IMR-90 (cell line): ENCODE data around the gene C16orf86. TPM values are rescaled to one million over a fixed set of nuclear protein-coding genes. Genes with fewer than 3 reads are reported as not detected.

Experiments
- ATAC-seq: fragments of 200-7000 bp; cut with Tn5 transposase; 2 replicates; pipeline ENCODE4 v1.9.1; 2020; ENCODE audit warnings: low read depth, mild to moderate bottlenecking, moderate library complexity
- BruUV-seq: library from RNA; stranded (reverse); fragments of 400-500 nt; replicated peaks from 2 replicates; lab custom pipeline; 2021; lab: Mats Ljungman, UMichigan
- CTCF ChIA-PET: fragments of 300-600 bp; formaldehyde crosslinking; extraction: SDS; loops from one replicate; lab custom pipeline; 2021; ENCODE audit warnings: antibody characterized with exemption; lab: Yijun Ruan, JAX
- POLR2A ChIA-PET: fragments of 300-600 bp; sonication (Branson Sonifier 250); formaldehyde crosslinking; loops from one replicate; lab custom pipeline; 2022; ENCODE audit warnings: antibody characterized with exemption; ENCODE audit not compliant: unreplicated experiment; lab: Charles Lee
- DNase-seq: peaks from one replicate; pipeline ENCODE4 v3.0.0; 2013
- H2AFZ ChIP-seq: replicated peaks from 2 replicates; pipeline ENCODE3; 2013; ENCODE audit warnings: low read length, mild to moderate bottlenecking; ENCODE audit not compliant: poor library complexity
- H2AK5ac ChIP-seq: 2 replicates; pipeline ENCODE4 v1.6.1; 2013; ENCODE audit warnings: low read depth, low read length, inconsistent platforms
- H2AK9ac ChIP-seq: replicated peaks from 2 replicates; pipeline ENCODE3; 2013; ENCODE audit warnings: mild to moderate bottlenecking, low read depth, low read length, moderate library complexity; ENCODE audit not compliant: poor library complexity
- H2BK120ac ChIP-seq: 2 replicates; pipeline ENCODE4 v1.6.1; 2013; ENCODE audit warnings: low read depth, low read length, inconsistent platforms
- H2BK15ac ChIP-seq: 3 replicates; pipeline ENCODE4 v1.6.1; 2013; ENCODE audit warnings: low read depth, low read length, inconsistent platforms
- H2BK20ac ChIP-seq: 2 replicates; pipeline ENCODE4 v1.6.1; 2013; ENCODE audit warnings: low read depth, mild to moderate bottlenecking, inconsistent platforms, low read length, moderate library complexity
- H2BK5ac ChIP-seq: 2 replicates; pipeline ENCODE4 v1.6.1; 2013; ENCODE audit warnings: mild to moderate bottlenecking, low read depth, low read length, inconsistent platforms; ENCODE audit not compliant: poor library complexity, severe bottlenecking
- H3K14ac ChIP-seq: replicated peaks from 2 replicates; pipeline ENCODE4 v1.6.1; 2013; ENCODE audit warnings: low read depth, low read length, inconsistent platforms
- H3K18ac ChIP-seq: 2 replicates; pipeline ENCODE4 v1.6.1; 2013; ENCODE audit warnings: low read depth, low read length, control low read depth
- H3K23ac ChIP-seq: 2 replicates; pipeline ENCODE4 v1.6.1; 2013; ENCODE audit warnings: low read depth, low read length, inconsistent platforms
- H3K27ac ChIP-seq: 2 replicates; pipeline ENCODE4 v1.5.1; 2013; ENCODE audit warnings: mild to moderate bottlenecking, control low read depth, low read length; ENCODE audit not compliant: insufficient read depth
- H3K27me3 ChIP-seq: 2 replicates; pipeline ENCODE4 v1.6.1; 2013; ENCODE audit warnings: low read length; ENCODE audit not compliant: control insufficient read depth, insufficient read depth
- H3K36me3 ChIP-seq: 2 replicates; pipeline ENCODE4 v1.6.1; 2013; ENCODE audit warnings: low read length, mixed read lengths; ENCODE audit not compliant: control insufficient read depth, insufficient read depth
- H3K4ac ChIP-seq: 2 replicates; pipeline ENCODE4 v1.6.1; 2013; ENCODE audit warnings: low read depth, low read length, inconsistent platforms
- H3K4me1 ChIP-seq: 2 replicates; pipeline ENCODE4 v1.6.1; 2013; ENCODE audit warnings: low read length, mixed read lengths; ENCODE audit not compliant: control insufficient read depth, insufficient read depth
- H3K4me2 ChIP-seq: 2 replicates; pipeline ENCODE4 v1.6.1; 2013; ENCODE audit warnings: low read depth, mild to moderate bottlenecking, control low read depth, low read length, moderate library complexity
- H3K4me3 ChIP-seq: 2 replicates; pipeline ENCODE4 v1.5.1; 2013; ENCODE audit warnings: low read depth, mild to moderate bottlenecking, control low read depth, low read length, moderate library complexity; ENCODE audit not compliant: insufficient read depth
- H3K56ac ChIP-seq: 2 replicates; pipeline ENCODE4 v1.6.1; 2013; ENCODE audit warnings: low read length, inconsistent platforms; ENCODE audit not compliant: insufficient read depth; ENCODE audit errors: extremely low read depth
- H3K79me1 ChIP-seq, 2 experiments: 2 replicates each; pipeline ENCODE4 v1.6.1; 2013; ENCODE audit warnings: low read length in 2 of 2, inconsistent platforms in 1 of 2, low read depth in 1 of 2
- H3K9ac ChIP-seq: 2 replicates; pipeline ENCODE4 v1.6.1; 2013; ENCODE audit warnings: low read depth, low read length, control low read depth
- H3K9me1 ChIP-seq: 2 replicates; pipeline ENCODE4 v1.6.1; 2013; ENCODE audit warnings: low read length, inconsistent platforms; ENCODE audit not compliant: insufficient read depth
- H3K9me3 ChIP-seq: 2 replicates; pipeline ENCODE4 v1.6.1; 2013; ENCODE audit warnings: low read length; ENCODE audit not compliant: control insufficient read depth, insufficient read depth
- H4K20me1 ChIP-seq: 2 replicates; pipeline ENCODE4 v1.6.1; 2013; ENCODE audit warnings: low read length, inconsistent platforms; ENCODE audit not compliant: insufficient read depth
- H4K5ac ChIP-seq: 2 replicates; pipeline ENCODE4 v1.6.1; 2013; ENCODE audit warnings: mild to moderate bottlenecking, low read depth, low read length, control low read depth
- H4K8ac ChIP-seq, 2 experiments: 2 replicates each; pipeline ENCODE4 v1.6.1; 2013; ENCODE audit warnings: low read depth in 2 of 2, low read length in 2 of 2, control low read depth in 1 of 2, inconsistent platforms in 1 of 2
- H4K91ac ChIP-seq: 2 replicates; pipeline ENCODE4 v1.6.1; 2013; ENCODE audit warnings: low read depth, low read length, inconsistent platforms; ENCODE audit not compliant: insufficient read depth
- BHLHE40 ChIP-seq: fragments of 150-350 bp; IDR thresholded peaks from 2 replicates; pipeline ENCODE4 v1.6.1; 2016; ENCODE audit warnings: mild to moderate bottlenecking, low read depth, low read length
- CEBPB ChIP-seq: IDR thresholded peaks from 2 replicates; pipeline ENCODE4 v1.6.1; 2012; ENCODE audit warnings: low read depth, low read length, improper control_type of control experiment
- MAZ ChIP-seq: IDR thresholded peaks from 2 replicates; pipeline ENCODE4 v1.6.1; 2012; ENCODE audit warnings: low read depth, mild to moderate bottlenecking, low read length, improper control_type of control experiment, moderate library complexity, borderline replicate concordance
- NFE2L2 ChIP-seq: fragments of 150-350 bp; IDR thresholded peaks from 2 replicates; pipeline ENCODE4 v1.6.1; 2016; ENCODE audit warnings: low read depth, mild to moderate bottlenecking, low read length
- POLR2A ChIP-seq: IDR thresholded peaks from 2 replicates; pipeline ENCODE4 v1.6.1; 2012; ENCODE audit warnings: mild to moderate bottlenecking, low read depth, low read length
- RCOR1 ChIP-seq: IDR thresholded peaks from 2 replicates; pipeline ENCODE4 v1.6.1; 2012; ENCODE audit warnings: mild to moderate bottlenecking, low read length, improper control_type of control experiment; ENCODE audit not compliant: insufficient replicate concordance
- WGBS, 2 experiments: methylation state at CpG; one replicate each; pipeline versions ENCODE4 v1.1.5 to v1.1.7; 2013; ENCODE audit warnings: missing lambda C conversion rate in 2 of 2; ENCODE audit not compliant: insufficient read length in 1 of 2; ENCODE audit errors: extremely low coverage in 2 of 2; 5-methylcytosine and 5-hydroxymethylcytosine counted together
- dilution Hi-C: fragments of 300-500 bp; cut with HindIII; formaldehyde crosslinking; loops from one replicate; pipeline ENCODE4 v1.14.3; 2018; ENCODE audit warnings: low sequenced_read_pairs; ENCODE audit not compliant: unreplicated experiment
- in situ Hi-C: fragments of 300-500 bp; cut with MboI; formaldehyde crosslinking; loops from 3 replicates; pipeline ENCODE4 v1.14.3; 2019; ENCODE audit warnings: low sequenced_read_pairs, inconsistent platforms, mixed read lengths
- intact Hi-C: fragments of 100-400 bp; cut with micrococcal nuclease; formaldehyde crosslinking; loops from 2 replicates; pipeline ENCODE4 v1.10.0; 2022
- polyA plus RNA-seq, 3 experiments: library from polyadenylated mRNA; depleted of rRNA; stranded (reverse); fragments of >200 nt; gene quantifications; 2 replicates each; pipeline ENCODE4 v1.2.3, GENCODE V29; 2012; ENCODE audit warnings: low replicate concordance in 1 of 3
- total RNA-seq: library from RNA; depleted of rRNA; stranded (reverse); fragments of >200 nt; gene quantifications from 2 replicates; pipeline ENCODE4 v1.2.3, GENCODE V29; 2012

The C16orf86 gene
- total and polyA plus RNA-seq, 2 of the 4 experiments (the other 2 are of a cell fraction) = 0.54 to 0.70 TPM

DNA sequence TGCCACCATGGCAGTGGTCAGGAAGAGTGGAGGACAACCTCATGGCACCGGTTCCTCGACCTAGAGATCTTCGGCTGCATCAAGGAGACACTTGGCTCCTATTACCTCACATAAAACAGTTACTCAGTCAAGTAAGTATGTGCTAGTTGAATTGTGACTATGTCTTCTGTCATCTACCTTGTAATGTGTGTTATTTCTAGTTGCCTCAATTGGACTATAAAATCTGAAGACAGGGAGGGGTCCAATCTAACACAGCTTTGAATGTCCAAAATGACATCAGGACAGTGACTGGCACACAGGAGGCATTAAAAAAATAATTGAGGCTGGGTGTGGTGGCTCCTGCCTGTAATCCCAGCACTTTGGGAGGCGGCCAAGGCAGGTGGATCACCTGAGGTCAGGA is 17.2 kb downstream of the C16orf86 start (continued):
- TF ChIP-seq CEBPB (no peak), MAZ (no peak)

DNA sequence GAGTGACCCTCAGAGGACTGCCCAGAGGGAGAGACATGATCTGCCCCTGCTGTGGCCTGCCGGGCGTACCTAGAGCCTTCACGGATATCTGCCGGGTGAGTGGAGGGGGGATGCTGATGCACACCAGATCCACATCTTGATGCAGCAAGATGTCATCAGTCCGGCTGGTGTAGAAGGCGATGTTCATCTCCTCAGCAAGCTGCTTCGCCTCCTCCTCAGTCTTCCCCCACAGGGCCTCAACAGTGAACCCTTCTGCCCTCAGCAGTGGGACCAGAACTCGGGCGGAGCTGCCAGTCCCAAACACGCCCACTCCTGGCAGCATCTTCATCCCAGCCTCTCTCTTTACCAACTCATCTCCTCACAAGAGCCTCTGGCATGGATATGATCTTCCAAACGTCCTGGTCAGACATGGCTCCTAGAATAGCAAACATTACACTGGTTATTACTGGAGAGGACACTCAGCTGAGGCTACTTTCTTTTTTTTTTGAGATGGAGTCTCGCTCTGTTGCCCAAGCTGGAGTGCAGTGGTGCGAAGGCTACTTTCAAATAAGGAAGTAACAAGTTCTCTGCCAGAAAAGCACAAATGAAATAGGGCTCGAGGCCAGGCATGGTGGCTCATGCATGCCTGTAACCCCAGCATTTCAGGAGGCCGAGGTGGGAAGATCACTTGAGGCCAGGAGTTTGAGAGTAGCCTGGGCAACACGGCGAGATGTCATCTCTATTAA is 18.9 kb downstream of the C16orf86 start:
- Histone ChIP-seq H2BK15ac (no peak overlapping the region), H3K18ac (no peak overlapping the region), H3K4me2 (no peak overlapping the region), H3K36me3 (peaks cover 17% of the 10 kb centered on the region), H4K8ac (no peak overlapping the region), H3K9ac (no peak overlapping the region), H2AFZ (no peak overlapping the region), H2BK5ac (no peak overlapping the region), H3K9me3 (no peaks in the 10 kb centered on the region), H3K4ac (no peak overlapping the region), H3K56ac (no peak overlapping the region), H2AK5ac (no peak overlapping the region), H3K27ac (no peak overlapping the region), H3K79me1 (peaks cover 8 to 36% of the 10 kb centered on the region in 2 experiments; a peak in 3 of 4 replicates), H4K5ac (no peak overlapping the region), H2BK120ac (no peak overlapping the region), H4K91ac (no peak overlapping the region), H3K4me1 (peaks cover 2% of the 10 kb centered on the region; the same call in 1 of the 2 replicates), H3K9me1 (peaks cover 10% of the 10 kb centered on the region), H3K14ac (no peak overlapping the region), H2BK20ac (no peak overlapping the region), H3K27me3 (no peaks in the 10 kb centered on the region), H3K4me3 (no peak overlapping the region), H3K23ac (no peak overlapping the region), H4K20me1 (no peaks in the 10 kb centered on the region), H2AK9ac (no peak overlapping the region)
- dilution Hi-C loops (no loop called here), in situ Hi-C loops (no loop called here), intact Hi-C loops (no loop called here)
- TF ChIP-seq RCOR1 = no peak
- no peak for TF ChIP-seq POLR2A
- TF ChIP-seq BHLHE40 = no peak
- TF ChIP-seq CEBPB = no peak
- TF ChIP-seq NFE2L2 = no peak
- ChIA-PET POLR2A (no interaction called here), CTCF (no interaction called here)
- ATAC-seq (no peak), DNase-seq (no peak)
- 80% methylated on average over 4 of the region's 17 CpGs; no CpG with 5 or more reads in 1 of the 2 experiments for WGBS, 2 experiments
- no TSS peak for BruUV-seq
